ENCODE results near the gene DYRK1A.
"Not testable (repeated sequence)": the region's sequence is repeated elsewhere in the genome, so short reads cannot be mapped to it uniquely, and the experiment has no call there.

DYRK1A gene

DNA sequence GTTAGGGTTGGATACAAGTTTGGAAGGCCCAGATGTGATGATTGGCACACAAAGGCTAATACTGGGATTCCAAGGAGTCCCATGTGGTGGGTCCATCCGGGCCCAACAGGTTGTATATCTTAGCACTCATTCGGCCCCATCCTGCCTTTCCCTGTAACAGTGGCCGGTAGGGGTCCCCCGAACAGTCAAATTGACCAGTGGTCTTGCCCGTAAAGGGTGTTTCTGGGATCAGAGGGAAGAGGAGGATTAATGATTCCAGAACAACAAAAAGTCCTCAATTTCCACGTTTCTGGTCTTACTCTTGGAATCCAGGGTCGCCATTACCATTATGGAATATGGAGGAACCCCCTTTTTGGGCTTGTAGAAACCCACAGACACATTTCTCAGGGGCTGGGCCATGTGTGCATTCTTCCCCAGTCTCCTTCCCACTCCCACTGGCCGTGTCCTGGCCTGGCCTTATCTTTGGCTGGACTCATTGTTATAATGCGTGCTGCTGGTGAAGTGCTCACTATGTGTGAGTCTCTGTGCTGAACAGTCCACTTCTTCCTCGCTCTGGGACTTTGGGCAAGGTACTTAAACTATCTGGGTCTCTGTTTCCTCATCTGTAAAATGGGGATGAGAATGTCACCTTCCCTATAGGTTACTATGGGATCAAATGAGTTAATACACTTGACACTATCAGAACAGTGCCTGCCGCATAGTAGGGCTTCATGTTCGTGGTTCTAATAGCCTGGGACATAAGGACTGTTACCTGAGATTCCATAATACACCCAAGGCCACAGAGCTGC is 161.8 kb downstream of the DYRK1A start:
- DNase-seq (ENCODE audit: low read depth) = no peak

DNA sequence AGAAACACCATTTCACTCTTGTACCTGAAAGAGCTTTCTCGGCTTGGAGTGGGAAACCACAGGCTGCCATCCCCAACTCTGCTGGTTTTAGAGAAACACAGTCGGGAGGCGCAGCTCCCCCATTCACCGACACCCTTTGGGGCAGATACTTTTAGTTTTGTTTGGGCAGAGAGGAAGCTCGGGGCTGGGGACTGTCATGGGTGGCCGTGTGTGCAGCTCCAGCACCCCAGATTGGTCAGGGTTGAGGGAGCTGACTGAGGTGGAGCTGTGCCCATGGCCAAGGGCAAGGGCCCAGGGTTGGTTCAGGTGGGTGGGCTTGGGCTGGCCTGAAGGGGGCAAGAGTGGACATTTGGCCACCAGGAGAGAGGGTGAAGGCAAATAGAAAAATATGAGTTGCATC is 163.1 kb downstream of the DYRK1A start:
- no peak for DNase-seq (ENCODE audit: low read depth)

DNA sequence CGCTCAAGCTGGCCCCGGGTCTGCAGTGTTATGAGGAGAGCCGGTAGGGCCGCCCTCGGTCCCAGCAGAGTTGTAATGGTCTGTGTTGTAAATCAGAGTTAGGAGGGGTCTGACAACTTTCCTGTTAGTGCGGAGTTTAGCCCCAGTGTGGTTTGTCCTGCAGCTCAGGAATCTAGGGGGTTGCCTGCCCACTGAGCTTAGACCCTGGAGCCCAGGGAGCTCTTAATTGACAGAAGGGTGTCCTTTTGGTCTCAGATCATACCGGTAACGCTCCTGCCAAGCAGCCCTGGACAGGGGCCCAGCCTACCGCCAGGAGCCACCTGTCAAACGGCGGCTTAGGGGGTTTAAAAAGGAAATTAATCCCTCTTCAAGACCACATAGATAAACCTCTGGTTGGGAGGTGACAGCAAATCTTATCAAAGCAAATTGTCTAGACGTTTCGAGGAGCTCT is 164.4 kb downstream of the DYRK1A start:
- DNase-seq (ENCODE audit: low read depth) = no peak

DNA sequence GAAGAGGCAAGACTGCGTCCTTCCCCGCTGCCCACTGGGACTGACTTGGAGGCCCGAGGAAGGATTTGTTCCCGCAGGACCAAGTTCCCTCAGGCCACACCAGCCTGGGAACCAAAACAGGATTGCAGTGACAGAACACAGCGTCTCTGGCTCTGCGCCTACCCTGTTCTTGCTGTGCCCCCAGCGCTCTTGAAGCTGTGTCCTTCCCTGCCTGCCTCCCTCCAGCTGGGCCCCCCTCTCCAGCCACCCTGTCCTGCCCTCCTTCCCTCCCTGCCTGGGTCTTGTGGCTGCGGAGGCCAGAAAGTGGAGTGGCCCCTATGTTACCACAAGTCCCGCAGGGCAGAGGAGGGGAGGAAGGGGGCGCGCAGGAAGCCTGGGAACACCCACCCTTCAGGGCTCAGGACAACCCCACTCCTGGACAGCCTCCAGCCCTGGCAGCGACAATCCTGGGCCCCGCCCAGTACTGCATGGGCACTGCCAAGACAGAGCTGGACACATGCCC is 164.9 kb downstream of the DYRK1A start:
- no peak for DNase-seq (ENCODE audit: low read depth)

DNA sequence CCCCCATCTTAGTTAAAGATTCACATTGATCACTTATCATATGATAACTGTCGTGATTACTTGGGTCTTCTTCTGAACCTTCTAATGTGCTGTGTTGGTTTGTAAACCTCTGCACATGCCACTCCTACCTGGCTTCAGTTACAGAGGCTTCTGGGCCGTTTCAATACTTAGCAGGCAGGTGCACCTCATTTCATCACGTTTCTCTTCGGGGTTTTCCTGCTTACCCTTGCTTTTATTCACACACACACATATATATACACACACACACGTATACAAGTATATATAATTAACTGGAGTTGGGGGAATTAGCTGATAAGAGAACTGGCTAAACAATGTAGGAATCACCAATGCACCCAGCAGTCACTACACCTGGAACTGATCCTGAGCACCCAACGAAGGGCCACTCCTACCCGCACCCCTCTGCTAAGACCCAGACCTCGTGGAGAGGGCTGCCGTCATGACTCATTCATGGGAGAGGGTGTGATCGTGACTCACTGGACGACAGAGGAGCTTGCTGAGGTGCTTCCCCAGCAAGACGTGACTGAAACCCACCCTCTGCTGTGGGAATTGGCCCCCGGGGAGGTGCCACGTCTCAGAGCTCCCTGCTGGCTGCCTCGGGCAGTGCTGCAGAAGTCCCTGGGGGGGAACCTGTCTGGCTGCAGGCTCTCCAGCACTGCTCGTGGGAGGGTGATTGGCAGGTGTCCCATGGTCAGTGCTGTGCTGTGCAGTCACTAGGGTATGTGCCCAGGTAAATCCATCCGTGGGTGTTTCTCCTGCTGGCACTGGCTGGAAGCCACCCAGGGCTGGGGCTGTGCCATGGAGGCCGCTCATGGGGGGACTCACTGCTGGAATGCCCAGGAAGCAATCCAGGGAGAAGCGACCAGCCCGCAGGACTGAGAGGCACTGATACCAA is 166.6 kb downstream of the DYRK1A start:
- no peak for DNase-seq (ENCODE audit: low read depth)

DNA sequence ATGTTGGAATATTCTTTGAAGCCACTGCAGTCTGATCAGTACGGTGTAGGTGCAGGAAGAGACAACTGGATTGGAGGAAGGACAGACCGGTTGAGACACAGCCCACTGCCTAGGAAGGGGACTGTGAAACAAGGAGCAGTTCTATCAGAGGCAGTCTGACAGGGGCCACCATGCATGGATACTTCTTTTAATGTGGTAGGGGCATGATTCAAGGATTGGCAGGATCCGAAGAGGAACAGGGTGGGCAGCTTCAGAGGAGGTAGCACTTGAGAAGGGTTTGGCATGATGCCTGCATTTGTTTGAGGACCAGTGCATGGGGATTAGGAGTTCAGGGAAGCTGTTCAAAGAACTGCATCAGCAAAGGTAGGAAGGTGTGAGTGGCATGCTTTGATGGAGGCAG is 167.9 kb downstream of the DYRK1A start:
- no peak for DNase-seq (ENCODE audit: low read depth)

DNA sequence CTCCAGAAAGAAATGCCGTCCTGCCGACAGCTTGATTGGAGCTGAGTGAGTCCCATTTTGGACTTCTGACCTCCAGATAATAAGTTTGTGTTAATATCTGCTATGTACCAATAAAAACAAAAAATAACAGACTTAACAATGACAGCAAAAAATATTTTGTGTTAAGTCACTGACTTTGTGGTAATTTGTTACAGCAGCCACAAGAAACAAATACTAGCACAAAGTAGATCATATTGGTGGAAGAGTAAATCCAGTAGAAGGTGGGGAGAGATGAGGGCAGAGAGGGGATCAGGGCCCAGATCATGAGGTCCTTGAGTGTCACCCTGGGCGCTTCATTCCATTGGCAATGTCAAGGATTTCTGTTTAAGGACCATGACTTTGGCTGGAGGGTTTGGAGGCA is 168.6 kb downstream of the DYRK1A start:
- no peak for DNase-seq (ENCODE audit: low read depth)

DNA sequence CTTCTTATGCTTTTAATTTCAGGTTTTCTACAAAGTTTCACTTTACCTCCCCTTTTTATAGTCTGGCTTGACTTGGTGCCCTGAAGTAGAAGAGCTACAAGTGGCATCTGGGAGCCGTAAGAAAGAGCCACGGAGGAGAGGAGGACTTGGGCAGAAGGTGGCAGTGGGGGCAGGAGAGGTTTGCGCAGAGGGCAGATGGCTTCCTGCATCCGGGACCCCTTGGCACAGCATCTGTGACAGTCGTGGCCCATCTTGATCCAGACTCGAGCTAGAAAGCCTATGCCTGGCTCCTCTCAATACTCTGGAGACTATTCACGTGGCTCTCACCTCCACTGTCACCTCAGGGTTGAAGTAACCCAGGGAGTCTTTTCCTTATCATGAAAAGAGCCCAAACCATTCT is 169.1 kb downstream of the DYRK1A start:
- no peak for DNase-seq (ENCODE audit: low read depth)

DNA sequence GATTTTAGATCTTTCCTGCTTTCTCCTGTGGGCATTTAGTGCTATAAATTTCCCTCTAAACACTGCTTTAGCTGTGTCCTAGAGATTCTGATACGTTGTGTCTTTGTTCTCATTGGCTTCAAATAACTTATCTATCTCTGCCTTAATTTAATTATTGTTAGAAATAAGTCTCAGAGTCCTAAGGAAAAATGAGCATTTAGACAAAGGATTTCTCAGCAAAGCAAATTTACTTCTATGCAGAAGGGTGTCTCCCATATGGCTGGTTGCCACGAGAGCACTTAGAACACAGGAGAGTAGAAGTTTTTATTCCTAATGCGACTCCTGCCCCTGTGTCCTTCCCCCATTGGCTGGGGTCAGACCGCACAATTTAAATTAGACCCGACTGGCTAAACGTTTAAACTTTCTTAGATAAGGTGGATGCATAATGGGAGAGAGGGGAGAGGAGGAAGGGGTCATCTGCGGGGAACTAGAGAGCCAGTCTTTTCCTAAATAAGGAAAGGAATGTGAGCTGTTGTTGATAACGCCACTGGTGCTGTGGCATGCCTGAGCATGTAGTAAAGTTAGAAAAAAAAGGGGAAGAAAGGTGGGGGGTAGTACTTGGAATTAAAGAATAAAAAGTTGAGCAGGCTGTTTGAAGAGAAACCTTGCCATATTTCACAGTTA is 170.2 kb downstream of the DYRK1A start:
- no peak for DNase-seq (ENCODE audit: low read depth)

DNA sequence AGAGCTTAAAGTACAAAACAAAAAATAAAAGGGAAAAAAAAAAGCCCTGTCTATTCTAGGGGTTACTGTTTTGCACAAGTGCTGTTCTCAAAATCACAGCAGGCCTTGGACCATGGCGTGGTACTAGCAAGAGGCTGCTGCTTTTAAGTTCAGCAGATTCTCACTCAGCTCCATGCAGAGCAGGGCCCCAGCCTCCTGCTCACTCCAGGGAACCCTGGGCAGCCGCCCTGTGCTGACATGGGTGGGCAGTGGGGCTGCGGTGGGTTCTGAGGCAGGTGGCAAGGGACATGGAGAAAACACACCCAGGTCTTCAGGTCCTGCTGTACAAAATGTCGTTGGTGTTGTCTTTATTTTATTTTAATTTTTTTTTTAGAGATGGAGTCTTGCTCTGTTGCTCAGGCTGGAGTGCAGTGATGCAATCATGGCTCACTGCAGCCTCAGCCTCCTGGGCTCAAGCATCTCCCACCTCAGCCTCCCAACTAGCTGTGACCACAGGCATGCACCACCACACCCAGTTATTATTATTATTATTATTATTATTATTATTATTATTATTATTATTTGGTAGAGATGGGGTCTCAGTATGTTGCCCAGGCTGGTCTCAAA is 170.9 kb downstream of the DYRK1A start:
- no peak for DNase-seq (ENCODE audit: low read depth)

DNA sequence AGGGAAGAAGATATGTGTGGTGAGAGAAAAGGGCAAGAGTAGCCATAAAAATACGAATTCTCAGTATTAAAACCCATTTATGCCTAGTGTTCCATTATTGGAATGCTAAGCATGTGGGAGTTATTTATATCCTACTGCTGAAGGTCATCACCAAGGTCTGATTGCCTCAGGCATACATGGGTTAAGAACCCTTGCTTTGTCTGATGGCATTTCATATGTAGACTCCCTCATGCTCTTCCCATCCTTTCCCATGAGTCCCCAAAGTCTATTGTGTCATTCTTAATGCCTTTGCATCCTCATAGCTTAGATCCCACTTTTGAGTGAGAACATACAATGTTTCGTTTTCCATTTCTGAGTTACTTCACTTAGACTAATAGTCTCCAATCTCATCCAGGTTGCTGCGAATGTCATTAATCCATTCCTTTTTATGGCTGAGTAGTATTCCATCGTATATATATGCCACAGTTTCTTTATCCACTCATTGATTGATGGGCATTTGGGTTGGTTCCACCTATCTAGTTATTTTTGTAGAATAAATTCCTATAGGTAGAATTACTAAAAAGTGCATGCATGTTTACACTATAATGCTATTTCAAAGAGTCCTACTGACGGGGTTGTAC is 172.5 kb downstream of the DYRK1A start:
- no peak for DNase-seq (ENCODE audit: low read depth)

DNA sequence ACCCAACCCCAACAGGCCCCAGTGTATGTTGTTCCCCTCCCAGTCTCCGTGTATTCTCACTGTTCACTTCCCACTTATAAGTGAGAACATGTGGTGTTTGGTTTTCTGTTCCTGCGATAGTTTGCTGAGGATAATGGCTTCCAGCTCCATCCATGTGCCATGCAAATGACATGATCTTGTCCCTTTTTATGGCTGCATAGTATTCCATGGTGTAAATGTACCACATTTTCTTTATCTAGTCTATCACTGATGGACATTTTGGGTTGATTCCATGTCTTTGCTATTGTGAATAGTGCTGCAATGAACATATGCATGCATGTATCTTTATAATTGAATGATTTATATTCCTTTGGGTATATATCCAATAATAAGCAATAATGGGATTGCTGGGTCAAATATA is 174.6 kb downstream of the DYRK1A start:
- DNase-seq (ENCODE audit: low read depth) = not testable (repeated sequence)

DNA sequence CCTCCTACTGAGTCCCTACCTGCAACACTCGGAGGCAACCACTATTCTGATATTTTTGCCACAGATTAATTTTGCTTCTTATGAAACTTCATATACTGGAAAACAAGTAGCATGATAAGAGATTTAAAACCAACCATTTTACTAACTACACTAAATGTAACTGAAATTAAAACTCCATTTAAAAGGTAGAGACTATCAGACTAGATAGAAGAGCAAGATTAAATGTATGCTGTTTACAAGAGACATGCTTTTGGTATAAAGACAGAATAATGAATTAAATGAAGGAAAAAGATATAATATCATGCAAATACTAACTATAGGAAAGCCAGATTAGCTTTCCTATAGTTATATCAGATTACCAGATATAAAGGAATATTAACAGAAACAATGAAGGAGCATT is 175.9 kb downstream of the DYRK1A start:
- no peak for DNase-seq (ENCODE audit: low read depth)

DNA sequence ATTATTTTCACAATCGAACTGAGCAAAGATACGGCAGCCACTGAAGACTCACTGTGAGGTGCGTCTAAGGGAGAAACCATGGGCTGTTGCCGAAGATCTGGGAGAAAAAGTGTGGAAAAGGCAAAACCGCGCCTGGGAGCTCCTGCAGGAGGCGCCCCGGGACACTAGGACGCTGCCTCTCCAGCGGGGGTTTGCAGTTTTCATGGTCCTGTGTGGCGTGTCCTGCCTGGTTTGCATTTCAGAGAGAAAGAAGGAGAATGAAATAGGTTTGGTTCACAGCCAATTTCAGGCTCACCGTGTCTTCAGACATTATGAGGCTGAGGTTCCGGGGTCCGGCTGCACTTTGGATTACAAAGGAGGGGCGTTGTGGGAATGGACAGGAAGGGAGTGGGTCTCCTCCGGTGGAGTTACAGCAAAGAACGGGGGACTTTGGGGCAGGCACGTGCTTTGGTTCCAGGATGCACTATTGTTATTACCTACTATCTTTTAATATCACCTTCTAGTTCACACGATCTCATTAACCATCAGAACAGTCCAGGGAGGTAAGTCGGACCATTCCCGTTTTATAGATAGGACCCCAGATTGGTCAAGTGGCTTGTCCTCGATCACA is 179.8 kb downstream of the DYRK1A start:
- no peak for DNase-seq (ENCODE audit: low read depth)

DNA sequence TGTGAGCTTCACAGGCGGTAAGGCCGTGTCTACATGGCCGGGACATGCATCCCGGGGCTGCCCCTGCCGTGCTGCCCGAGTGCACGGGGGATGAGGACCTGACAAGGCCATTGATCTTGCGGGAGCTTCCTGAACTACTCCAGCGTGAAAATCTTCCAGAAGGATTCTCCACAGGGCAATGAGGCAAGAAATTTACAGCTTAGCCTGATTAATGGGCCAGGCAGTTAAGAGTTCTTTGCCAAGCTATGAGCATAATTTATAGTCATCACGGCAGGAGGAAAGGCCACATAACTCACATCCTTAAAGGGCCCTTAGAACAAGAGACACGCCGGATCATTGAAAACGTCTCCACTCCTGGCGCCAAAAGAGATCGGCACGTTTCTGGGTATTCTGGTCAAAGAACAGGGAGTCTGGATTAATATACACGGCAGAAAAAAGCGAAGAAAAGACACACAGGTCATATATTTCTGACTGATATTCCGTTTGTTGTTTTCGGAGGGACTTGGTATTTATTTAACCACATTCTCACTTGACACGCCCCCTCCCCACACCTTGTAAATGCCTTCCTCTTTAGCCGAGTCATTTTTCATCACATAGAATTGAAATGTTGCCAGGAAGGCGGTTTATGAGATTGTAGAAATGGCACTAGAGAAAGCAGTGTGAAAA is 180.5 kb downstream of the DYRK1A start:
- no peak for DNase-seq (ENCODE audit: low read depth)

DNA sequence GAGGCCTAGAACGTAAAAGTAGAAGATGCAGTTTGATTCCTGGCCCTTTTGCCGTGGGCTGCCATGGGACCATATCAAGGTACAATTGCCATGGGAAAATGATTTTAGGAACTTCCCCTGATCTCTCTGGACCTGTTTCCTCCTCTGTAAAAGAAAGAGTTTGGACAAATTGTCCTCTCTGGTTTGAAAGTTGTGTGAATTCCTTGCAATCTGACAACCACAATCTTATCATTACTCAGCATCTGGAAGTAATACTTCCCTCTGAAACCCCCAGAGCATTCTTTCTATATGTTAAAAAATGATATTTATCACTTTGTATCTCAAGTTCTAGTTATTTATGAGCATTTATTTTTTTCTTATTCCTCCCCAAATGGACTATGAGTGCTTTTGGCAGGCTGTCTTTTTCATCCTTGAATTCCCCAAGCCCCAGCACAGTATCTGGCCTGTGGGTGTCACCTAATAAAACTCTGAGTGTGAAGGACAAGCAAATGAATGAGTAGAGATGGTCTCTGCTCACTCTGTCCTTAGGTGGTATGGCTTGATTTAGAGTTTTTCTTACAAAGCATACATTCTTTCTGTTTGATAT is 181.1 kb downstream of the DYRK1A start:
- DNase-seq (ENCODE audit: low read depth) = no peak

DNA sequence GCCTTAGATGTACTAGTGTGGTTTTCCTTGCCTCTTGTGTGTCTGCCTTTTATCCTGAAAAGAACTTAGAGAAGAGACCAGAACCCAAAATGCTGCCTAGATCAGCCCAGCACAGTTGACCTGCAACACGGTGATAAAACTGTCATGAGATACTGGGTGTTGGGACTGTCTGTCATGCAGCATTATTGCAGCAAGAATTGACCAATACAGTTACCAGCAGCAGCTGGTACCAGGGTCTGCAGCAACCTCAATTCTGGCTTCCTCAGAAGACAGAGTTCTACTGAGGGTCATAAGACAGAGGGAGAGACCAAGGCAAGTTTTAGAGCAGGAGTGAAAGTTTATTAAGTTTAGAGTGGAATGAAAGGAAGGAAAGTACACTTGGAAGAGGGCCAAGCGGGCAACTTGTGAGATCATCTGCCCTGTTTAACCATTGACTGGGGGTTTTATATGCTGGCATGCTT is 182.0 kb downstream of the DYRK1A start:
- no peak for DNase-seq (ENCODE audit: low read depth)

DNA sequence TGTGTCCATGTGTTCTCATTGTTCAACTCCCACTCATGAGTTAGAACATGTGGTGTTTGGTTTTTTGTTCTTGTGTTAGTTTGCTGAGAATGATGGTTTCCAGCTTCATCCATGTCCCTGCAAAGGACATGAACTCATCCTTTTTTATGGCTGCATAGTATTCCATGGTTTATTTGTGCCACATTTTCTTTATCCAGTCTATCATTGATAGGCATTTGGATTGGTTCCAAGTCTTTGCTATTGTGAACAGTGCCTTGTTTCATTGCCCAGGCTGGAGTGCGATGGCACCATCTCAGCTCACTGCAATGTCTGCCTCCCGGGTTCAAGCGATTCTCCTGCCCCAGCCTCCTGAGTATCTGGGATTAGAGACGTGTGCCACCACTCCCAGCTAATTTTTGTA is 183.2 kb downstream of the DYRK1A start:
- not testable (repeated sequence) for DNase-seq (ENCODE audit: low read depth)

DNA sequence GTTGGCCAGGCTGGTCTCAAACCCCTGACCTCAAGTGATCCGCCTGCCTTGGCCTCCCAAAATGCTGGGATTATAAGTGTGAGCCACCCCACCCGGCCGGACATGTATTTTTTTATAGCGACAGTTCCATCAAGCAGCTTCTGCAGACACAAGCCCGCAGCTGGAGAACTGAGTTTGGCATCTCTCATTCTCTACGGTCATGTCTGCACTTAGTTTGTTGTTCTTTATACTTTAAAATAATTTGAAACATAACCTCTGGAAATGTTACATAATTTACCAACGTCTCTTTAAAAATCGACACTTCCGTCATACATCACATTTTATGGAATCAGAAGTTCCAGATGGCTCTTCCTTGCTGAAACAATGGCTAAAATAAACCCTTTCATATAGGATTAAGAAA is 183.6 kb downstream of the DYRK1A start:
- DNase-seq (ENCODE audit: low read depth) = no peak

Measured in GM04503 (cell line).